Ascending aorta (tissue), 2 donors: Measurements from ENCODE around the gene GABARAPL1. TPM values are rescaled to one million over a fixed set of nuclear protein-coding genes. Genes with fewer than 3 reads are reported as not detected.

Experiments
- DNase-seq, 2 donors: peaks; one replicate each; pipeline ENCODE4 v3.0.0-alpha.2; 2019; ENCODE audit warnings: low spot score in 2 of 2
- H3K27ac ChIP-seq, 2 donors: fragments of 200-600 bp; sonication (generic); one replicate each; pipeline ENCODE4 v1.5.1; 2016 to 2017; ENCODE audit warnings: mild to moderate bottlenecking in 1 of 2
- H3K27me3 ChIP-seq: fragments of 200-600 bp; sonication (generic); one replicate; pipeline ENCODE4 v1.5.1; 2017
- H3K36me3 ChIP-seq, 2 donors: fragments of 200-600 bp; sonication (generic); one replicate each; pipeline ENCODE4 v1.5.1; 2016
- H3K4me1 ChIP-seq, 2 donors: fragments of 200-600 bp; sonication (generic); one replicate each; pipeline ENCODE4 v1.5.1; 2016 to 2017; ENCODE audit warnings: mild to moderate bottlenecking in 1 of 2
- H3K4me3 ChIP-seq, 2 donors: fragments of 200-600 bp; sonication (generic); one replicate each; pipeline ENCODE4 v1.5.1; 2016 to 2017; ENCODE audit warnings: mild to moderate bottlenecking in 1 of 2
- H3K9me3 ChIP-seq, 2 donors: fragments of 200-600 bp; sonication (generic); one replicate each; pipeline ENCODE4 v1.5.1; 2016
- intact Hi-C: fragments of 100-400 bp; cut with DNase I; formaldehyde crosslinking; loops from one replicate; pipeline ENCODE4 v1.15.1; 2023
- total RNA-seq: library from RNA; depleted of rRNA; stranded (reverse); fragments of >200 nt; gene quantifications from one replicate; pipeline ENCODE4 v1.1.0, GENCODE V29; 2016
- TF ChIP-seq, protein P1 (sequence below), 3 experiments: fragments of 200-600 bp in 2 of 3; fragments of 450-650 bp in 1 of 3; sonication (generic) in 2 of 3; IDR thresholded peaks; one replicate each; pipeline ENCODE4 v1.5.1; 2016 to 2019; ENCODE audit warnings: antibody characterized with exemption in 3 of 3, mild to moderate bottlenecking in 1 of 3, moderate library complexity in 1 of 3

Gene GABARAPL1
- total RNA-seq, 1 donor from 2014 or later, result 239 TPM

DNA sequence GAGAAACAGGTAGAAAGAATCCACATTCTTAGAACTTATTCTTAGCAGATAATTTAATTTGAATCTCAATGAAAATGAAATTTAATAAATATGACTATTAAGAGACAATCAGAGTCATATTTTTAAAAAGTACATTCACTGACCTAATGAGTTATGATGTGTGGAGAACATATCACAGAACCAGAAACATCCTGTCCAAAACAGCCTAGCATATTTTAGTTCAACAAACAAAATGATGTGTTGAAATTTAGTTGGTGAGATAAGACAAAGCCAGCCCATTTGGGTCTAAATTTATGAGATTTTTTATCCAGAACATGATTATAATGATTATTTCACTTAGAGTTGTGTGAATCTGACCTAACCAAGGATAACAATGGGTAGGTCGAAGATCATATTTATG lies 25.8 kb downstream of the GABARAPL1 start:
- TF ChIP-seq, protein P1, sequence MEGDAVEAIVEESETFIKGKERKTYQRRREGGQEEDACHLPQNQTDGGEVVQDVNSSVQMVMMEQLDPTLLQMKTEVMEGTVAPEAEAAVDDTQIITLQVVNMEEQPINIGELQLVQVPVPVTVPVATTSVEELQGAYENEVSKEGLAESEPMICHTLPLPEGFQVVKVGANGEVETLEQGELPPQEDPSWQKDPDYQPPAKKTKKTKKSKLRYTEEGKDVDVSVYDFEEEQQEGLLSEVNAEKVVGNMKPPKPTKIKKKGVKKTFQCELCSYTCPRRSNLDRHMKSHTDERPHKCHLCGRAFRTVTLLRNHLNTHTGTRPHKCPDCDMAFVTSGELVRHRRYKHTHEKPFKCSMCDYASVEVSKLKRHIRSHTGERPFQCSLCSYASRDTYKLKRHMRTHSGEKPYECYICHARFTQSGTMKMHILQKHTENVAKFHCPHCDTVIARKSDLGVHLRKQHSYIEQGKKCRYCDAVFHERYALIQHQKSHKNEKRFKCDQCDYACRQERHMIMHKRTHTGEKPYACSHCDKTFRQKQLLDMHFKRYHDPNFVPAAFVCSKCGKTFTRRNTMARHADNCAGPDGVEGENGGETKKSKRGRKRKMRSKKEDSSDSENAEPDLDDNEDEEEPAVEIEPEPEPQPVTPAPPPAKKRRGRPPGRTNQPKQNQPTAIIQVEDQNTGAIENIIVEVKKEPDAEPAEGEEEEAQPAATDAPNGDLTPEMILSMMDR (IDR thresholded peaks at IDR 0.05), result no peak
- Histone ChIP-seq H3K36me3 (no peaks in the 10 kb centered on the region), H3K4me3 (no peak overlapping the region), H3K27me3 (no peaks in the 10 kb centered on the region), H3K9me3 (no peaks in the 10 kb centered on the region), H3K4me1 (no peaks in the 10 kb centered on the region), H3K27ac (no peak overlapping the region)
- intact Hi-C loops, result no loop called here
- no peak for DNase-seq

DNA sequence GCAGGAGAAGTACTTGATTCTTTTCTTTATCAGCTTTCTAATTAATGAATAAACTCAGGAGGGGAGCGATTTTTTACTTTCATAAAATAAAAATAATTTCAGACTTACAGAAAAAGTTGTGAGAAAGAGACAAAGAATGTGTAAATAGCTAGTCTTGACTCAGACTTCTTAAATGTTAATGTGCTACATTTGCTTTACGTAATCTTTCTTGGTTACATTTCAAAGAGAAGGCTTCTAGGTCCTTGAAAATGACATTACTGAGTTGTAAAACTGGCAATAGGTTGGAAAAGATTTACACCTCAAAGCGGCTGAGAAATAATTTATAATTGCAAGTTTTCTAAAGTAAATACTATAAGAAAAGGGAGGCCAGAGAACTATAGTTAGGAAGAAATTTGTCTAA lies 28.6 kb downstream of the GABARAPL1 start:
- no peaks in the 10 kb centered on the region for H3K27me3 ChIP-seq
- intact Hi-C loops, result no loop called here
- H3K9me3 ChIP-seq, result no peaks in the 10 kb centered on the region
- TF ChIP-seq, protein P1 (IDR thresholded peaks at IDR 0.05), result no peak
- no peak overlapping the region for H3K4me3 ChIP-seq
- no peaks in the 10 kb centered on the region for H3K4me1 ChIP-seq
- DNase-seq, result no peak
- no peak overlapping the region for H3K27ac ChIP-seq
- H3K36me3 ChIP-seq, result no peaks in the 10 kb centered on the region

GRCh38 chr12:10241727-10242126 lies 29.1 kb downstream of the GABARAPL1 start:
- no peaks in the 10 kb centered on the region for H3K4me1 ChIP-seq
- no peak overlapping the region for H3K4me3 ChIP-seq
- DNase-seq, result no peak
- H3K27me3 ChIP-seq, result no peaks in the 10 kb centered on the region
- intact Hi-C loops, result no loop called here
- no peak overlapping the region for H3K27ac ChIP-seq
- TF ChIP-seq, protein P1 (IDR thresholded peaks at IDR 0.05), result no peak
- H3K36me3 ChIP-seq, result no peaks in the 10 kb centered on the region
- no peaks in the 10 kb centered on the region for H3K9me3 ChIP-seq

GRCh38 chr12:10242539-10242938 lies 29.9 kb downstream of the GABARAPL1 start:
- H3K4me1 ChIP-seq, result no peaks in the 10 kb centered on the region
- intact Hi-C loops, result no loop called here

GRCh38 chr12:10243818-10244520 lies 31.3 kb downstream of the GABARAPL1 start:
- no peak for DNase-seq
- H3K27ac ChIP-seq, result no peak overlapping the region
- H3K27me3 ChIP-seq, result no peaks in the 10 kb centered on the region
- intact Hi-C loops, result no loop called here
- H3K4me1 ChIP-seq, result no peaks in the 10 kb centered on the region
- no peak overlapping the region for H3K4me3 ChIP-seq
- no peaks in the 10 kb centered on the region for H3K9me3 ChIP-seq
- TF ChIP-seq, protein P1 (IDR thresholded peaks at IDR 0.05), result no peak
- no peaks in the 10 kb centered on the region for H3K36me3 ChIP-seq

More at GRCh38 chr12:10242539-10242938, 29.9 kb downstream of the GABARAPL1 start:
- H3K4me3 ChIP-seq, result no peak overlapping the region
- no peak overlapping the region for H3K27ac ChIP-seq
- TF ChIP-seq, protein P1 (IDR thresholded peaks at IDR 0.05), result no peak
- no peaks in the 10 kb centered on the region for H3K36me3 ChIP-seq
- H3K9me3 ChIP-seq, result no peaks in the 10 kb centered on the region
- no peak for DNase-seq
- H3K27me3 ChIP-seq, result no peaks in the 10 kb centered on the region
